ENCODE measurements around the gene NUDT6. TPM values are rescaled to one million over a fixed set of nuclear protein-coding genes. Genes with fewer than 3 reads are reported as not detected.

NUDT6 gene
- total RNA-seq, result 11.6 TPM

DNA sequence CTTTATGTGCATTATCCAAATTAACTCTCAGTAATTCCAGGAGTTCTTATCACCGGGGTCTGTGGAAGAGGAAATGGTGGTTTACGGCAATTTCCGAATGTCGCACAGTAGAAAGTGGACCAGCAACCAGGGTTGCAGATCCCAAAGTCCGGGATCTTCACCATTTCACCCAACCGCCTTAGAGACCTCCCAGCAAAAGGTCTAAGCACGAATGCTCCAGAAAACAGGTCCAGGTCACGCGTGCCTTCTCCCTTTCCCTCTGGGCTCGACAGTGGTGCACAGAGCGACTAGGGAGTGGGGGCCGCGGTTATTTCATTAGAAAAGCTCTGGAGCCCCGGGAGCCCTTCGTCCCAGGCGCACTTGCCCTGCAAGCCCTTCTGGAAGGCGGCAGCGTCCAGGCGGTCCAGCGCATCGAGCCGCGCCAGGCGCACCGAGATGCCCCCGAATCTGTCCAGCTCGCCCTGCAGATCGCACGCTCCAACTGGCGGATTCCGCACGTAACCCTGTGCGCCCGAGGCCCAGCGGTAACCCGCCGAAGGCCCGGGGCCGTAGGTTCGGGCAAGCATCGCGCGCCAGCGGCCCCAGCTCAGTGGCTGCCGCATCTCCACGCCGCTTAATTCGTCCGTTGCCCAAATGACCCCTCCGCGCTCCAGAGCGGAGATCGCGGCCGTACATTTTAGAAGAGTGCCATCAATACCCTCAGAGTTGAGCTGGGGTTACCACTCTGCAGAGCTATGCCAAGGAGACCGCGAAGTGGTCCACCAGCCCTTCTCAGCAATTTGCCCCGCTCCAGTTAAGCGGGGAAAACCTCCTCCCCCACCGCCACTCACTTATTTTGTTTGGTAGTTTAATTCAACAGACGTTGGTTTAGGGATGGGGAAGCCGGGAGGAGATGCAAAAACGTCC, at the start of gene NUDT6:
Gene NUDT6 (minus strand): TSS at position 627 of the 906 bp plus-strand sequence. CDS start 25 bp downstream, at position 602.
- peak within 1 kb of the TSS; percentile 76 to 85 for H3K4me3 ChIP-seq
- peak within 1 kb of the TSS; percentile 71 to 77 for H3K27ac ChIP-seq
- TF ChIP-seq, protein P1, sequence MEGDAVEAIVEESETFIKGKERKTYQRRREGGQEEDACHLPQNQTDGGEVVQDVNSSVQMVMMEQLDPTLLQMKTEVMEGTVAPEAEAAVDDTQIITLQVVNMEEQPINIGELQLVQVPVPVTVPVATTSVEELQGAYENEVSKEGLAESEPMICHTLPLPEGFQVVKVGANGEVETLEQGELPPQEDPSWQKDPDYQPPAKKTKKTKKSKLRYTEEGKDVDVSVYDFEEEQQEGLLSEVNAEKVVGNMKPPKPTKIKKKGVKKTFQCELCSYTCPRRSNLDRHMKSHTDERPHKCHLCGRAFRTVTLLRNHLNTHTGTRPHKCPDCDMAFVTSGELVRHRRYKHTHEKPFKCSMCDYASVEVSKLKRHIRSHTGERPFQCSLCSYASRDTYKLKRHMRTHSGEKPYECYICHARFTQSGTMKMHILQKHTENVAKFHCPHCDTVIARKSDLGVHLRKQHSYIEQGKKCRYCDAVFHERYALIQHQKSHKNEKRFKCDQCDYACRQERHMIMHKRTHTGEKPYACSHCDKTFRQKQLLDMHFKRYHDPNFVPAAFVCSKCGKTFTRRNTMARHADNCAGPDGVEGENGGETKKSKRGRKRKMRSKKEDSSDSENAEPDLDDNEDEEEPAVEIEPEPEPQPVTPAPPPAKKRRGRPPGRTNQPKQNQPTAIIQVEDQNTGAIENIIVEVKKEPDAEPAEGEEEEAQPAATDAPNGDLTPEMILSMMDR (IDR thresholded peaks at IDR 0.05), result no peak
- peak in 1 of 2 donors; percentile 76 for DNase-seq (ENCODE audit: low spot score in 2 of 2)
- H3K36me3 ChIP-seq, result no peaks in the 10 kb centered on the region
- H3K4me1 ChIP-seq, result peaks cover 4 to 12% of the 10 kb centered on the region in 2 donors
- H3K27me3 ChIP-seq, result no peaks in the 10 kb centered on the region
- intact Hi-C loops (cut with DNase I), result loop anchor here (2.0 to 5.0 kb wide), 3 partner anchors 95 to 189 kb away; partner anchors contain the start of genes BBS12 and FGF2
- H3K9me3 ChIP-seq, result no peaks in the 10 kb centered on the region

GRCh38 chr4:122968227-122968812, 45.9 kb upstream of the NUDT6 start:
- H3K36me3 ChIP-seq, result no peaks in the 10 kb centered on the region
- H3K27ac ChIP-seq, result no peak overlapping the region
- TF ChIP-seq, protein P1 (IDR thresholded peaks at IDR 0.05), result no peak
- no peak overlapping the region for H3K4me3 ChIP-seq
- no peaks in the 10 kb centered on the region for H3K4me1 ChIP-seq
- H3K9me3 ChIP-seq, result no peaks in the 10 kb centered on the region
- intact Hi-C loops (cut with DNase I), result no loop called here
- no peak for DNase-seq (ENCODE audit: low spot score in 2 of 2)
- H3K27me3 ChIP-seq, result no peaks in the 10 kb centered on the region

GRCh38 chr4:122967231-122967630, 44.8 kb upstream of the NUDT6 start:
- no peaks in the 10 kb centered on the region for H3K9me3 ChIP-seq
- H3K4me1 ChIP-seq, result no peaks in the 10 kb centered on the region
- H3K27me3 ChIP-seq, result no peaks in the 10 kb centered on the region
- no peak overlapping the region for H3K4me3 ChIP-seq
- TF ChIP-seq, protein P1 (IDR thresholded peaks at IDR 0.05), result no peak
- intact Hi-C loops (cut with DNase I), result no loop called here
- H3K27ac ChIP-seq, result no peak overlapping the region
- no peak for DNase-seq (ENCODE audit: low spot score in 2 of 2)
- no peaks in the 10 kb centered on the region for H3K36me3 ChIP-seq

GRCh38 chr4:122966201-122966600, 43.8 kb upstream of the NUDT6 start:
- H3K4me1 ChIP-seq, result no peaks in the 10 kb centered on the region
- H3K27ac ChIP-seq, result no peak overlapping the region
- no peaks in the 10 kb centered on the region for H3K36me3 ChIP-seq
- H3K9me3 ChIP-seq, result no peaks in the 10 kb centered on the region
- no peak overlapping the region for H3K4me3 ChIP-seq
- TF ChIP-seq, protein P1 (IDR thresholded peaks at IDR 0.05), result no peak
- no peak for DNase-seq (ENCODE audit: low spot score in 2 of 2)
- intact Hi-C loops (cut with DNase I), result no loop called here
- no peaks in the 10 kb centered on the region for H3K27me3 ChIP-seq

GRCh38 chr4:122963216-122963615, 40.8 kb upstream of the NUDT6 start:
- no peaks in the 10 kb centered on the region for H3K27me3 ChIP-seq
- H3K9me3 ChIP-seq, result no peaks in the 10 kb centered on the region
- TF ChIP-seq, protein P1 (IDR thresholded peaks at IDR 0.05), result no peak
- peaks cover 0 to 2% of the 10 kb centered on the region in 2 donors for H3K4me1 ChIP-seq
- no peaks in the 10 kb centered on the region for H3K36me3 ChIP-seq
- intact Hi-C loops (cut with DNase I), result no loop called here
- H3K27ac ChIP-seq, result no peak overlapping the region
- no peak for DNase-seq (ENCODE audit: low spot score in 2 of 2)
- no peak overlapping the region for H3K4me3 ChIP-seq

All from ascending aorta (tissue), 2 donors.